Osteocyte (in vitro differentiated cells): ENCODE results near the gene ANO3. TPM values are rescaled to one million over a fixed set of nuclear protein-coding genes. Genes with fewer than 3 reads are reported as not detected.

Source experiments
- DNase-seq: peaks from one replicate; pipeline ENCODE4 v3.0.0; 2021; ENCODE audit warnings: mixed read lengths; ENCODE audit not compliant: unreplicated experiment; ENCODE audit errors: extremely low spot score
- H3K27ac Mint-ChIP-seq: one replicate; pipeline ENCODE4 v1.8.0; 2021; ENCODE audit warnings: mild to moderate bottlenecking, mixed read lengths; ENCODE audit not compliant: unreplicated experiment
- H3K27me3 Mint-ChIP-seq: one replicate; pipeline ENCODE4 v1.8.0; 2021; ENCODE audit warnings: mixed read lengths; ENCODE audit not compliant: unreplicated experiment
- H3K36me3 Mint-ChIP-seq: one replicate; pipeline ENCODE4 v1.8.0; 2021; ENCODE audit warnings: mixed read lengths; ENCODE audit not compliant: unreplicated experiment
- H3K4me1 Mint-ChIP-seq: one replicate; pipeline ENCODE4 v1.8.0; 2021; ENCODE audit warnings: mixed read lengths; ENCODE audit not compliant: unreplicated experiment
- H3K4me3 Mint-ChIP-seq: one replicate; pipeline ENCODE4 v1.8.0; 2021; ENCODE audit warnings: mild to moderate bottlenecking, moderate library complexity, mixed read lengths; ENCODE audit not compliant: unreplicated experiment
- H3K9me3 Mint-ChIP-seq: one replicate; pipeline ENCODE4 v1.8.0; 2021; ENCODE audit warnings: mixed read lengths; ENCODE audit not compliant: unreplicated experiment
- total RNA-seq: library from RNA; stranded (reverse); gene quantifications from 2 replicates; pipeline ENCODE4 v1.2.1, GENCODE V29; 2021
- TF ChIP-seq, protein P1 (sequence below): fragments of 200-600 bp; sonication (generic); IDR thresholded peaks from 2 replicates; pipeline ENCODE4 v1.5.0; 2021; ENCODE audit warnings: antibody characterized with exemption, mild to moderate bottlenecking, moderate library complexity

Gene ANO3
- total RNA-seq, 1 donor from 2014 or later = not detected

DNA sequence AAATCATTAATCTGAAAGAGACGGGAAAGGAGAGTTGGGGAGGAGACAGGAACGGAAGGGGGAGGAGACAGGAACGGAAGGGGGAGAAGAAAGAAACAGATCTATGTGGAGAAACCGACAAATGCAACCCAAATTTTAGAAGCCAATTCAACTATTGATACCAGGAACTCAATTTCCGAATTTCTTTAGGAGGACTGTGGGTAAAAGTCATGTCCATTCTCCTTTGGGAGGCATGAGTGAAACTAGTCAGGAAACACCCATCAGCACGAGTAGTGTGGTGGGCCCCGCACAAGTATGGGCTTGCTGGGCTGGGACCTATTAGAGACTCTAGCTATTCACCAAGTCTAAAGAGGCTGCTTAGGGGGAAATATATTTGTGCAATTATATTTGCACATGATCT is 18.1 kb downstream of the ANO3 start:
- TF ChIP-seq, protein P1, sequence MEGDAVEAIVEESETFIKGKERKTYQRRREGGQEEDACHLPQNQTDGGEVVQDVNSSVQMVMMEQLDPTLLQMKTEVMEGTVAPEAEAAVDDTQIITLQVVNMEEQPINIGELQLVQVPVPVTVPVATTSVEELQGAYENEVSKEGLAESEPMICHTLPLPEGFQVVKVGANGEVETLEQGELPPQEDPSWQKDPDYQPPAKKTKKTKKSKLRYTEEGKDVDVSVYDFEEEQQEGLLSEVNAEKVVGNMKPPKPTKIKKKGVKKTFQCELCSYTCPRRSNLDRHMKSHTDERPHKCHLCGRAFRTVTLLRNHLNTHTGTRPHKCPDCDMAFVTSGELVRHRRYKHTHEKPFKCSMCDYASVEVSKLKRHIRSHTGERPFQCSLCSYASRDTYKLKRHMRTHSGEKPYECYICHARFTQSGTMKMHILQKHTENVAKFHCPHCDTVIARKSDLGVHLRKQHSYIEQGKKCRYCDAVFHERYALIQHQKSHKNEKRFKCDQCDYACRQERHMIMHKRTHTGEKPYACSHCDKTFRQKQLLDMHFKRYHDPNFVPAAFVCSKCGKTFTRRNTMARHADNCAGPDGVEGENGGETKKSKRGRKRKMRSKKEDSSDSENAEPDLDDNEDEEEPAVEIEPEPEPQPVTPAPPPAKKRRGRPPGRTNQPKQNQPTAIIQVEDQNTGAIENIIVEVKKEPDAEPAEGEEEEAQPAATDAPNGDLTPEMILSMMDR = no peak
- no peak overlapping the region for H3K4me3 Mint-ChIP-seq
- H3K9me3 Mint-ChIP-seq = no peaks in the 10 kb centered on the region
- DNase-seq = no peak
- H3K4me1 Mint-ChIP-seq = no peaks in the 10 kb centered on the region
- H3K36me3 Mint-ChIP-seq = no peaks in the 10 kb centered on the region
- peaks cover 5% of the 10 kb centered on the region for H3K27me3 Mint-ChIP-seq
- H3K27ac Mint-ChIP-seq = no peak overlapping the region

DNA sequence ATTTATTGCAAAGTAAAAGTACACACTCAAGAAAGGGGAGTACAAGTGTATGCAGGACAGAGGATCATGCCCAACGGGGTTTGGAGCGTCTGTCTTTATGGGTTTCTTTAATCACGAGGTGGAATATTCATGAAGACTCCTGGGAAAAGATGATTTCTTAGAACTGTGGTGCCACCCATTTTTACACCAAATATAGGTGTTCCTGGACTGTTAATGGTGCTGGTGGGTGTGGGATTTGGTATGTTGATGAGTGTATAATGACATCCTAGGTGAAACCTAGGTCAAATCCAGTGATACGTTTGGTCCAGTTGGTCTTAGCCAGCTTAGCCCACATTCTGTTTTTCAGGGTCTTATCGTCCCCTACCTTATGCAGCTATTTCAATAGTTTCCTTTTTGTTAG is 21.1 kb downstream of the ANO3 start:
- H3K27me3 Mint-ChIP-seq = peaks cover 4% of the 10 kb centered on the region
- TF ChIP-seq, protein P1 = no peak
- H3K36me3 Mint-ChIP-seq = no peaks in the 10 kb centered on the region
- H3K4me3 Mint-ChIP-seq = no peak overlapping the region
- no peak for DNase-seq
- H3K4me1 Mint-ChIP-seq = no peaks in the 10 kb centered on the region
- H3K9me3 Mint-ChIP-seq = no peaks in the 10 kb centered on the region
- no peak overlapping the region for H3K27ac Mint-ChIP-seq

DNA sequence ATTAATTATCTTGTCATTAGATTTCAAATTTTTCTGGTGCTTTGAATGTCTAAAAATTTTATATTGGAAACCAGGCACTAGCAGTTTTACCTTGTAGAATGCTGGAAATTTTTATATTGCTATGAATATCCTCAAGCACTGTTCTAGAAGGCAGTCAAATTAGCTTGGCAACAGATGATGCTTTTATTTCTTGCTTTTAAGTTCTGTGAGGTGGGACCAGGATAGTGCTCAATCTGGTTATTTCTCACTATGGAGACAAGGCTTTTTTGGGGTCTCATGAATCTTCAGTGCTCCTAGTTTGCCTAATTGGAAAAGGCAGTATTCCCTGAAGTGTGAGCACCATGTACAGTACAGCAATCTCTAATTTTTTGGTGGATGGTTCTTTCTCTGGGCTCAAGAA is 27.1 kb downstream of the ANO3 start:
- no peak for DNase-seq
- Mint-ChIP-seq H3K36me3 (no peaks in the 10 kb centered on the region), H3K4me3 (no peak overlapping the region), H3K27ac (no peak overlapping the region), H3K9me3 (no peaks in the 10 kb centered on the region), H3K27me3 (peaks cover 6% of the 10 kb centered on the region), H3K4me1 (no peaks in the 10 kb centered on the region)
- TF ChIP-seq, protein P1 = no peak

DNA sequence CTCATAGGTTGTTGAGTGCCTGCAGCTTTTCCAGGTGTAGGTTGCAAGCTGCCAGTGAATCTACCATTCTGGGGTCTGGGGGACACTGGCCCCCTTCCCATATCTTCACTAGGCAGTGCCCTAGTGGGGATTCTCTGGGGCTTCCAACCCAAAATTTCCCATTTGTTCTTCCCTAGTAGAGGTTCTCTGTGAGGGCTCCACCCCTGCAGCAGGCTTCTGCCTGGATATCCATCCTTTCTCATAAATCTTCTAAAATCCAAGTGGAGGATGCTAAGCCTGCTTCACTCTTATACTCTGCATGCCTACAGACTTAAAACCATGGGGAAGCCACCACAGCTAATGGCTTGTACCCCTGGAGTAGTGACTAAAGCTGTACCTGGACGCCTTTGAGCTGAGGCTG is 33.4 kb downstream of the ANO3 start:
- H3K4me1 Mint-ChIP-seq = no peaks in the 10 kb centered on the region
- no peak overlapping the region for H3K4me3 Mint-ChIP-seq
- peaks cover 2% of the 10 kb centered on the region for H3K9me3 Mint-ChIP-seq
- H3K36me3 Mint-ChIP-seq = no peaks in the 10 kb centered on the region
- TF ChIP-seq, protein P1 = no peak
- no peaks in the 10 kb centered on the region for H3K27me3 Mint-ChIP-seq
- H3K27ac Mint-ChIP-seq = no peak overlapping the region
- no peak for DNase-seq

DNA sequence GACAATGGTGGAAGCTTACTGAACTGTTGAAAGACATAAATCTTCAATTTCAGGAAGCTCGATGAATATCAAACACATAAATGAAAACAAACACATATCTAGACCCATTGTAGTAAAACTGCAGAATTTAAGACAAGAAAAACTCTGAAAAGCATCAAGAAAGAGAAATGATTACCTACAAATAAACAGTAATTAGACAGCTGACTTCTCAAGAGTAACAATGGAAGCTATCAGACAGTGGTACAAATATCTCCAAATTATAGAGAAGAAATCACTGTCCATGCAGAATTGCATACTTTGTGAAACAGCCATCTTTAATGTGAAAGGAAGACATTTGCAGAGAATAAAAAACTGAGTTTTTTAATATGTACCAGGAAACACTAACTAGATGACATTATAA is 45.7 kb downstream of the ANO3 start:
- Mint-ChIP-seq H3K36me3 (no peaks in the 10 kb centered on the region), H3K9me3 (peaks cover 33% of the 10 kb centered on the region), H3K27me3 (no peaks in the 10 kb centered on the region), H3K4me3 (no peak overlapping the region), H3K27ac (no peak overlapping the region), H3K4me1 (no peaks in the 10 kb centered on the region)
- no peak for DNase-seq
- TF ChIP-seq, protein P1 = no peak
